Activated T-cell treated with anti-CD3 and anti-CD28 coated beads, Interleukin-2, amount 50 U/mL, for 72 hours (primary cell): ENCODE results near the gene CACNA1C. TPM values are rescaled to one million over a fixed set of nuclear protein-coding genes. Genes with fewer than 3 reads are reported as not detected.
A peak's percentile ranks its signal among the peaks of the same experiment; 100 is the strongest.

ENCODE experiments used
- ATAC-seq, 2 donors: fragments of 150-1000 bp; cut with Tn5 transposase; replicated peaks in 1 of 2; 2 replicates each; pipeline ENCODE4 v1.10.0; 2021; ENCODE audit warnings: moderate library complexity in 2 of 2, mild to moderate bottlenecking in 1 of 2
- DNase-seq, 2 donors: peaks; one replicate each; pipeline ENCODE4 v3.0.0; 2021 to 2022; ENCODE audit warnings: mixed read lengths in 1 of 2
- H3K27ac Mint-ChIP-seq: one replicate; pipeline ENCODE4 v1.8.0; 2022; ENCODE audit warnings: mild to moderate bottlenecking, moderate library complexity, mixed read lengths
- H3K27me3 Mint-ChIP-seq: one replicate; pipeline ENCODE4 v1.8.0; 2022; ENCODE audit warnings: low read depth, mixed read lengths
- H3K36me3 Mint-ChIP-seq, 2 donors: one replicate each; pipeline ENCODE4 v1.8.0; 2022; ENCODE audit warnings: mixed read lengths in 2 of 2, mild to moderate bottlenecking in 1 of 2; ENCODE audit not compliant: insufficient read depth in 2 of 2
- H3K4me1 Mint-ChIP-seq: one replicate; pipeline ENCODE4 v1.8.0; 2022; ENCODE audit warnings: low read depth, mixed read lengths
- H3K4me3 Mint-ChIP-seq, 2 donors: one replicate each; pipeline ENCODE4 v1.8.0; 2022; ENCODE audit warnings: mild to moderate bottlenecking in 2 of 2, mixed read lengths in 2 of 2, moderate library complexity in 2 of 2
- H3K9me3 Mint-ChIP-seq, 2 donors: one replicate each; pipeline ENCODE4 v1.8.0; 2022; ENCODE audit warnings: mixed read lengths in 2 of 2
- total RNA-seq, 2 donors: library from RNA; stranded (reverse); gene quantifications; one replicate each; pipeline ENCODE4 v1.2.3, GENCODE V29; 2022

Gene CACNA1C
- total RNA-seq, 2 donors from 2014 or later = 0.14 to 0.21 TPM

DNA sequence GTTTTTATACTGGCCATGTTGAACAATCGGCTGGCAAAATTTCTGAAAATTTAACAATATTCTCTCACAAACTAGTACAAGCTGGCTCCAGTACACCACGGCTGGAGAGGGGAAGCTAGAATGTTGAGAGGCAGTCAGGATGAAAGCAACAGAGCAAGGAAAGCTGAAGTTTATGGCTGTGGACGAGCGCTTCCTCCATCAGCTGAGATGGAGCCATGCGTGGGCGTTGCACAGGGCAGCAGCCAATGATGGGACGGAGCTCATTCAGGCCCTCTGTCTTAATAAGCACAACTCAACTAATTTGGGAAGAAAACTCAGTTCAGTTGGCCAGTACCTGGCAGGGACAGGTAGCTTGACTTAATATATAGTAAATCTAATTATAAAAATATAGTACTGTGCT, 34.4 kb upstream of the CACNA1C start:
- Mint-ChIP-seq H3K27ac (no peak overlapping the region), H3K9me3 (no peaks in the 10 kb centered on the region), H3K4me1 (peaks cover 13% of the 10 kb centered on the region), H3K36me3 (no peaks in the 10 kb centered on the region), H3K4me3 (no peak overlapping the region), H3K27me3 (peaks cover 36% of the 10 kb centered on the region)
- ATAC-seq (no peak), DNase-seq (no peak)

DNA sequence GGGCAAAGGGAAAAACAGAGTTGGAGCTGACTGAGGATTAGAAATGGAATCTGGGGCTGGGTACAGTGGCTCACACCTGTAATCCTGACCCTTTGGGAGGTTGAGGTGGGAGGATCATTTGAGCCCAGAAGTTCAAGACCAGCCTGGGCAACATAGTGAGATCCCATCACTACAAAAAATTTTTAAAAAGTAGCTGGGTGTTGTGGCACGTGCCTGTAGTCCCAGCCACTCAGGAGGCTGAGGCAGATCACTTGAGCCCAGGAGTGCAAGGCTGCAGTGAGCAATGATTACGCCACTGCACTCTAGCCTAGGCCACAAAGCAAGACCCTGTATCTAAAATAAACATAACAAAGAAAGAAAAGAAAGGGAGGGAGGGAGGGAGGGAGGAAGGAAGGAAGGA, 33.7 kb upstream of the CACNA1C start:
- no peaks in the 10 kb centered on the region for H3K36me3 Mint-ChIP-seq
- no peak for DNase-seq
- H3K9me3 Mint-ChIP-seq = no peaks in the 10 kb centered on the region
- H3K27ac Mint-ChIP-seq = no peak overlapping the region
- no peak overlapping the region for H3K4me3 Mint-ChIP-seq
- peaks cover 38% of the 10 kb centered on the region for H3K27me3 Mint-ChIP-seq
- no peak for ATAC-seq
- peaks cover 13% of the 10 kb centered on the region for H3K4me1 Mint-ChIP-seq

DNA sequence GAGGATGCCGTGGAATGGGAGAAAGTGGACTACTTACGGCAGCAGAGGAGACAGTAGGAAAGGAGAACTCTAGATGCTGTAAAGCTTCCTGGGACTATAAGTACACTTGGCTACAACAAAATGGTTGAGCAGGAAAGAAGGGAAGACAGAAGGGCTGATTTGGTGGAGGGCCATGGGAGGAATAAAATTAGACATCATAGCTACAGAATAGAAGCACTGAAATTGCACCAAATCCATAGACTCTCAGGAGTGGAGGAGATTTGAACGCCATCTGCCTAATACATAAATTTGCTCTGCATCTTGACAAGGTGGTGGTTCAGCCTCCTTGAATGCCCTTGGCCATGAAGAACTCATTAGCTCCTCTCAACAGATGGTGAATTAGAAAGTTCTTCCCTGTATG, 32.3 kb upstream of the CACNA1C start:
- no peak overlapping the region for H3K27ac Mint-ChIP-seq
- H3K36me3 Mint-ChIP-seq = no peaks in the 10 kb centered on the region
- H3K27me3 Mint-ChIP-seq = peaks cover 42% of the 10 kb centered on the region
- no peak overlapping the region for H3K4me3 Mint-ChIP-seq
- peaks cover 13% of the 10 kb centered on the region for H3K4me1 Mint-ChIP-seq
- H3K9me3 Mint-ChIP-seq = no peaks in the 10 kb centered on the region
- no peak for DNase-seq
- ATAC-seq = no peak

DNA sequence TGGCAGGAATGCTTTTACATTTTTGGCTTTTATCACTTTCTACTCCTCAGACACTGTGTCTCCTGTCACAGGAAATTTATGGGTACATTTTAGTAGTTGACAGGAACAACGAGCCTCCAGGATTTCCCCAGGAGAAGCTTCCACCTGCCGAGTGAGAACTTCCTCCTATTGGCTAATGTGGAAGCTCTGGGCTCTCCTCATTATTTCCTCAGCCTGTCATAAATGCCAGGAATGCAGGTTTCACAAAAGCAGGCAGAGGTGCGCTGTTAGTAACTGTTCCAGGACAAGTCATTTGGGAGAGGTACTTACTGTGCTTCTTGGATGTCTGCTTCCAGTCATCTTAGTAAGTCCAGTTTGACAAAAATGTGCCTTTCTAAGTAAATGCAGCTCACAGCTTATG, 29.4 kb upstream of the CACNA1C start:
- no peaks in the 10 kb centered on the region for H3K4me1 Mint-ChIP-seq
- H3K27me3 Mint-ChIP-seq = peaks cover 27% of the 10 kb centered on the region
- ATAC-seq = no peak

DNA sequence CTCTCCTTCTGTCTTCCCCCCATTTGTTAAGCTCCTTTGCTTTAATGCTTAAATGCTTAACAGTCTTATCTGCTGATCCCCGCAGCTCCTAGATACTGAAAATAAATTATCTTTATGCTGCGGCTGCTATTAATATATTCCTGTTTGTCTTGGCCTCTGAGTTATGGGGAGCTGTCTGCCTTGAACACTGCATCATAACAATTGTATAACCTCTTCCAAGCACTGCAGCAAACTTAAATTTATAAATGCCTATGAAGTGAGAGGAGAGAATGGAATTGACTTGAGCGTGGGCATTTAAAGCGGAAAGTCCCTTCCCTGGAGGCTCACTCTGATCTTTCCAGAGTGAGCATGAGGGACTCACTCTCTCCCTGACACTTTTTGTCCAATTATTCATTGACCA, 25.4 kb upstream of the CACNA1C start:
- DNase-seq (no peak), ATAC-seq (no peak)
- no peak overlapping the region for H3K4me3 Mint-ChIP-seq
- no peaks in the 10 kb centered on the region for H3K36me3 Mint-ChIP-seq
- H3K4me1 Mint-ChIP-seq = no peaks in the 10 kb centered on the region
- no peaks in the 10 kb centered on the region for H3K9me3 Mint-ChIP-seq
- H3K27me3 Mint-ChIP-seq = peaks cover 24% of the 10 kb centered on the region
- H3K27ac Mint-ChIP-seq = no peak overlapping the region

More for the DNA sequence above, 29.4 kb upstream of the CACNA1C start:
- no peak overlapping the region for H3K4me3 Mint-ChIP-seq
- no peaks in the 10 kb centered on the region for H3K9me3 Mint-ChIP-seq
- H3K27ac Mint-ChIP-seq = no peak overlapping the region
- DNase-seq = no peak
- no peaks in the 10 kb centered on the region for H3K36me3 Mint-ChIP-seq

DNA sequence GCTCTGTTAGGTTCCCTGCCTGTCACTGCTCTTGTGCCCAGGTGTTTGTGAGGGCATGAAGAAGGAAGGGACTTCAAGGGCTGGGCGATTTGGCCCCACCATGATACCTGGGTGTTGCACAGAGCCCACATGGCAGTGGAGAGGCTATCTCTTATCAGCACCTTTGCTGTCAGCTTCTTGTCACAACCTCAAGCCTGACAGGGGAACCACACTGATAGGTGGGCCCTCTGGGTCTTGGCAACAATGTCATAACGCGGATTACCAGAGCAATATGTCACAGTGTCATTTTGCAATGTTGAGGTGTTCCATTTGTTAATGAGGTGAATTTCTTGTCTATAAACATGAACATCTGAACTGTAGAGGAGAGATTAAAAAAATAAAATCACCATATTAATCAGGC, 22.9 kb upstream of the CACNA1C start:
- Mint-ChIP-seq H3K36me3 (no peaks in the 10 kb centered on the region), H3K4me1 (peaks cover 5% of the 10 kb centered on the region), H3K27me3 (peaks cover 29% of the 10 kb centered on the region), H3K4me3 (no peak overlapping the region), H3K27ac (no peak overlapping the region), H3K9me3 (no peaks in the 10 kb centered on the region)
- DNase-seq (no peak), ATAC-seq (no peak)

DNA sequence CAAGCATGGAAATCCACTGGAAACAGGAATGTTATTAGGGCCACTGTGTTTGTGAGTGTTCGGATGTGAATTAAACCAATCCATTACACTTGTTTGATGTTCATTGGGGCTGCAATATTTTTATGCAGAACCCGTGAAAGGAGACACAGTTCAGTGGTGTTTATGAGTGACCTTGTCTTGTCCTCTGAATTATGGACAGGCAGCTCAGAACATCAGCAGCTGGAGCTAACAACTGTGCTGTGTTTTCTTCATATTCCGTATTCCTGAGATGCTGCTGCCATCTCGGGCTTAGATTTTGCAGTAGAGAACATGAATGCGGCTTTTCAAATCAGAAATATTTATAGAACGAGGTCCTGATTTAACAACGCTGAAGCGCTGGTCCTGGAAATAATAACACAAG, 20.3 kb upstream of the CACNA1C start:
- Mint-ChIP-seq H3K36me3 (no peaks in the 10 kb centered on the region), H3K4me1 (peaks cover 17% of the 10 kb centered on the region), H3K9me3 (no peaks in the 10 kb centered on the region), H3K4me3 (no peak overlapping the region), H3K27me3 (peaks cover 50% of the 10 kb centered on the region), H3K27ac (no peak overlapping the region)
- ATAC-seq = no peak
- no peak for DNase-seq

DNA sequence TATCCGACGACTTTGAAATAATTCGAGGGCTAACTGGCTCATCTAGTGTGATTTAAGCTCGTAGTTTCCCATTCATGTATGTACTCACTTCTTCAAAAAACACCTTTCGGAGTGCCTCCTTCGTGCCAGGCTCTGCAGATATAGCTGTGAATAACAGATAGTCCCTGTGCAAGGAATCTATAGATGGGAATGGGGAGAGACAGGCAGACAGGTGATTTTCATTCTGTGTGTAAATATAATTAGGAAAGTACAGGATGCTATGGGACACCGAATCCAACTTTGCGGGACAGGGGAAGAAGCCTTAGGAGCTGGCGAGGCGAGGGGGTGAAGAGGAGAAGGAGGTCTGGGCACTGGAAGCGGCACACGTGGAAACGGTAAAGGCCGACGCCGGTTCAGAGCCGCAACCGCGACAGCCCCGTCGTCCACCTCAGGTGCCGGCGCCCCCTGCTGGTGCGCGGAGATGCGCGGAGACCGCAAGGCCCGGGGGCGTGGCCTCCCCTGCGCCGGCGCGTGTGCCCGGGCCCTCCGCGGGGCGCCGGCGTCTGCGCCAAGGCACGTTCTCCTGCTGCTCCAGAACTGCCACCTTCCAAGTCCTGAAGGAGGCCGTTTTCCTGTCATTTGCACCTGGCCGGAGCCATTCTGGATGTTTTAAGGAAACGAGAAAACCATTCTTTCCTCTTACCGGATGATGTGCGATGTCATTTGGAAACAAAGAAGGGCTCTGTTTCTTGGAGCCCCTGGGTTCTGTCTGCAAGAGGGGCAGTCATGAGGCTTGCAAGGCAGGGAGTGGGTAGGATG, 18.0 kb upstream of the CACNA1C start:
- peaks cover 51% of the 10 kb centered on the region for H3K27me3 Mint-ChIP-seq
- no peaks in the 10 kb centered on the region for H3K36me3 Mint-ChIP-seq
- H3K4me1 Mint-ChIP-seq = peaks cover 17% of the 10 kb centered on the region
- peak overlapping the region; percentile 69 to 79 for H3K4me3 Mint-ChIP-seq
- no peak overlapping the region for H3K27ac Mint-ChIP-seq
- DNase-seq (peak; percentile 91 to 94), ATAC-seq (peak; percentile 99)
- no peaks in the 10 kb centered on the region for H3K9me3 Mint-ChIP-seq

DNA sequence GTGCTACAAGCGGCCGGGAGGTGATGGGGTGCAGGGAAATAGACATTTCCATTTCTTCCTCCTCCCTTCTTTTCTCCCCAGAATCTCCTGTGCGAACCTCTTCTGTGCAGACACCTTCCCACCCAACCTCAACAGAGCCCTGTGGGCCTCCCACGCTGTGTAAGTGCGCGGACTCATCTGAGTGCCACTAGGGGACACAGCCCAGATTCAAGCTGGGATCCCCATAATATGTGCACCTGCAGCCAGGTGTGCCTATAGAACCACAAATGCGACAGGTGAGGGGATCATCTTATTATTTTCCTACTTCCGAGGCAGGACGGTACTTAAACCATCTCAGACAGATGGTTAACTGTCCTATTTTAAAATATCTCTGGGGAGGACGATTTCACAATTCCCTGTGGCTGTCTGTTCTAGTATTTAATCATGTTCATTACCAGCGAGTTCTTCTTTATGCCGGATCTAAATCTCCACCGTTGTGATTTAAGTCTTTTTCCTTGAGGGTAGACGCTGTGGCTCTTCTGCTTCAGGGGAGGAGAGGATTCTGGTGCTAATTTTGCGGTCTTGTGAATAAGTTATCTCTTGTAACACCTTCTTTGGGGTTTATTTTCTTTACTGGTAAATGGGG, 17.2 kb upstream of the CACNA1C start:
- H3K4me3 Mint-ChIP-seq = peak overlapping the region; percentile 69 to 79
- DNase-seq (no peak), ATAC-seq (peak; percentile 16)
- peaks cover 55% of the 10 kb centered on the region for H3K27me3 Mint-ChIP-seq
- H3K9me3 Mint-ChIP-seq = no peaks in the 10 kb centered on the region
- H3K36me3 Mint-ChIP-seq = no peaks in the 10 kb centered on the region
- no peak overlapping the region for H3K27ac Mint-ChIP-seq
- H3K4me1 Mint-ChIP-seq = peaks cover 17% of the 10 kb centered on the region

DNA sequence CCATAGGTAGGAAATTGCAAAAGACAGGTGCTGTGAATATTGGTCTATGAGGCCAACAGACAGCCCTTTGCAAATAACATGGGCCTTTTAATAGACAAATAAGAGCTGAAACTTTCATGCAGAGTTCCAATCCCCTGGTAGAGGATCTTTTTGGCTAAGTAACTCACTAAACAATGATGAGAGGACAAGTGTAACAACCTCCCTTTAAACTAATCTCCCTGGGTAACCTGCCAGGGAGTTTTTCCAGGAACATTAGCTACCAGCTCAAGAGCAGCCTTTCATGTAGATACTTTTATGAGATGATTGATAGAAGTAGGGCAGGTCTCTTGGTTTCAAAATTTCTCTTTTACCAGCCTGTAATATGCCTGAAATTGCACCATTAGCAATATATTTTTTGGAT, 13.8 kb upstream of the CACNA1C start:
- Mint-ChIP-seq H3K4me1 (peaks cover 17% of the 10 kb centered on the region), H3K27ac (no peak overlapping the region), H3K4me3 (no peak overlapping the region), H3K36me3 (no peaks in the 10 kb centered on the region), H3K9me3 (no peaks in the 10 kb centered on the region), H3K27me3 (peaks cover 47% of the 10 kb centered on the region)
- DNase-seq (no peak), ATAC-seq (no peak)

DNA sequence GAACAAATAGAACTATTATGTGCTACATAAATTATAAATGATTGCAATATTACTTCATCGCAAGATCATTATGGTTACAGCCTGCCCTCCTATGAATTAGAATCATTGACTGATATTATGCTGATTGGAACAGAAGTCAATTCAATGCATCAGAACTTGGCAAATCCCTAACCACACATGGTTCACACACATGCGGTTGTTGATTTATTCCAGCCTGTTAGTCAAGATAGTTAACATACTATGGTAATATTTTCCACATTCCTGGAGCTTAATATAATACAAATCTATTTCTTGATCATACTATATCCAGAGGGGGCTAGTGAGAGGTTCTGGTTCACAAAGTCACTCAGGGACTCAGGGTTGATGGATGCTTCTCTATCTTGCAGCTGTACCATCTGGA, 9.7 kb upstream of the CACNA1C start:
- H3K4me3 Mint-ChIP-seq = no peak overlapping the region
- no peaks in the 10 kb centered on the region for H3K36me3 Mint-ChIP-seq
- ATAC-seq = no peak
- no peaks in the 10 kb centered on the region for H3K9me3 Mint-ChIP-seq
- no peak overlapping the region for H3K27ac Mint-ChIP-seq
- no peak for DNase-seq
- H3K4me1 Mint-ChIP-seq = no peaks in the 10 kb centered on the region
- peaks cover 40% of the 10 kb centered on the region for H3K27me3 Mint-ChIP-seq

DNA sequence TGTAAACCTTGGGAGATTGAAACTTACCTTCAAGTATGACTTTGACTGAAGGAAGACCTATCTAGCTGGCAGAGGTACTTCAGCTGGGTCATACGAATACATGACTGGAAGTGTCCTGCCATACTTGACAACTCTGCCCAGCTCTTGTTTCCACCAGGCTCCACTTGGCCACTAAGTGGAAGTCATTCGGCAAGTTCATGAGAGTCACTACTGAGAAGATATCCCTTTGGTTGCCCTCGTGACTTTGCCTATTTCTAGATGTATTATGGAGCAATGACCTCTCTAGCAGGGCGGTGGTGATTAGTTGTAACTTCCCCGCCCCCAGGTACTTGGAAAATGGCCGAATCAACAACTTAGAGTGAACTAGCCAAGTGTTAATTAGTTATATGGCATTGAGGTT, 8.6 kb upstream of the CACNA1C start:
- H3K9me3 Mint-ChIP-seq = no peaks in the 10 kb centered on the region
- H3K4me1 Mint-ChIP-seq = no peaks in the 10 kb centered on the region
- H3K36me3 Mint-ChIP-seq = no peaks in the 10 kb centered on the region
- H3K4me3 Mint-ChIP-seq = no peak overlapping the region
- H3K27ac Mint-ChIP-seq = no peak overlapping the region
- H3K27me3 Mint-ChIP-seq = peaks cover 49% of the 10 kb centered on the region
- ATAC-seq (no peak), DNase-seq (no peak)

DNA sequence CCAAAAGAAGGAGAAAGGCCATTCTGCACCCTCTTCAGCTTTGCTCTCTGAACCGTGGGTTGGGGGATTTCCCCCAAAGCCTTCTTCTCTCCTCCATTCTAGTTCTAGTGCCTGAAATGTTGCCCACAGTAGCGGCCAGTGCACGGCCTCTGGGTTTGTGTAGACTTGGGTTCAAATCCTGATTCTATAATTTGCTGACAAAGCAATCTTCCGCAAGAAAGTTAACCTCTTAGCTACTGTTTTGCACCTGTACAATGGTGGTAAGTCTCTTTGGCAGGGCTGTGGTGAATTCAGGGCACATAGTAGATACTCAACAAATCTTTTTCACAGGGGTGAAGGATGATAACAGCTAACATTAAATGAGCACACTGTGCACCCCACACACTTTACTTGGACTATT, 5.8 kb upstream of the CACNA1C start:
- no peaks in the 10 kb centered on the region for H3K9me3 Mint-ChIP-seq
- no peaks in the 10 kb centered on the region for H3K36me3 Mint-ChIP-seq
- H3K27ac Mint-ChIP-seq = no peak overlapping the region
- no peaks in the 10 kb centered on the region for H3K4me1 Mint-ChIP-seq
- no peak overlapping the region for H3K4me3 Mint-ChIP-seq
- DNase-seq = no peak
- ATAC-seq = no peak
- H3K27me3 Mint-ChIP-seq = peaks cover 65% of the 10 kb centered on the region

DNA sequence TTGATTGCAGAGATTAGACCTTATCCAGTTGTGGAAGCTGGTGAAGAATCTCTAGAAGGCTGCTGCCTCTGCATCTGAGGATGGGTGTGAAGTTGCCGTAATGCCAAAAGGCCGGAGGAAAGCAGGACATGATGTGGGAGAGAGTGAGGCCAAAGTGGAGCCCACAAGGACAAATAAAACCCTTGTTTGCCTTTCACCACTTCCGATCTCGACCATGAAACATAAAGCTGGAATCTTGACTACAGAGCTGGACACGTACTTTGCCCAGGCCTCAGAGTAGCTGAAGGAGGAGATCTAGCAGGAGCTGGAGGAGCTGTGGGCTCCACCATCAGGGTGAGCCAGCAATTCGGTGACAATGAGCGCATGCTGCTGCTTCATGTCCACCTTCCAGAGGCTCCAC, 5.0 kb upstream of the CACNA1C start:
- DNase-seq (no peak), ATAC-seq (no peak)
- Mint-ChIP-seq H3K4me1 (no peaks in the 10 kb centered on the region), H3K9me3 (no peaks in the 10 kb centered on the region), H3K4me3 (no peak overlapping the region), H3K36me3 (no peaks in the 10 kb centered on the region), H3K27ac (no peak overlapping the region), H3K27me3 (peaks cover 63% of the 10 kb centered on the region)
